HG02571 (cell line): ENCODE results near the gene ADARB2.
"Not testable (repeated sequence)": the region's sequence is repeated elsewhere in the genome, so short reads cannot be mapped to it uniquely, and the experiment has no call there.

Source experiments
- ATAC-seq: cut with Tn5 transposase; IDR thresholded peaks from one replicate; pipeline ENCODE4 v1.9.1; 2021; ENCODE audit warnings: mild to moderate bottlenecking, moderate library complexity; ENCODE audit not compliant: unreplicated experiment

Gene ADARB2

GRCh38 chr10:1552406-1552805 lies 184.9 kb downstream of the ADARB2 start:
- no peak for ATAC-seq

DNA sequence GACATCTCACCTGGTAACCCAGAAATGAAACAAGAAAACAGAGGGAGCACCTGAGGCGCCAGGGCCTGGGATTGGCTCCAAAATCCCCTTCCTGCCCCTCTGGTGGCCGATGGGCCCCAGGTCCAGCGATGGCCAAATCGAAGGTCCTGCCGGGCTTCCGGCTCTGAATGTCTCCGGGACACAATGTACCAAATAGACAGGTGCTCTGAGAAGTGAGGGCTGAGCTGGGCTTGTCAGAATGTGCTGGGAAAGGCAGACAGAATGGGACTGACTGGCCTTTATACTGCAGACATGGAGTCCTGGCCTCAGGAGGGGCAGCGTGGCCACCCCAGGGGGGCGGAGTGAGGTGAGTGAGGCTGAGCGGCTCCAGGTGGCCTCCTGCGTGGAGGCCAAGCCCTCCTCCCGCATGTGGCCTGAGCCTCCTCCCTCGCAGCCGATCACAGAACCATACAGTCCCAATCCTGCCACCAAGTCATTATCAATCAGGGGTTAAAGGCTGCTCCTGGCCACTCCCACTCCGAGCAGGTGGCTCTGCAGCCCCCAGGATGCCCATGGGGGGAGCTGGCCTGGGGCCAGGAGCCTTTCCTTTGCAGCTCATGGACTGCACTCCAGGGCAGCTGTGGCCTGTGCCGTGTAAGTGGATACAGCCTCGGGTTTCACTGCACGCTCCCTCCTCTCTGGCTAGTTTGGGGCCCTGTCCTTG lies 185.5 kb downstream of the ADARB2 start:
- no peak for ATAC-seq

GRCh38 chr10:1550616-1551015 lies 186.7 kb downstream of the ADARB2 start:
- ATAC-seq: no peak

DNA sequence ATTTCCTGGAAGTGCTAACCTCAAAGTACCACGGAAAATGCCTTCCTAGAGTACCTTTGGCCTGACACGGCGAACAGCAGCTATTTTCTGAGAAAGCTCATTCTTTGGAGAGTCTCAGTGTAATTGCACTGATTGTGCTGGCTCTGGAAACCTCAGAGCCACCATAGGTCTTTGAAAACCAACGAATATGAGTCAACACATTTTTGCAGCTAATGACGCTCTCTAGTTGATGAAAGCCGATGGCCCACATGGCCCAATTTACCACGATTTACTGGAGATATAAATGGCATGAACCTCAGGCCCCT lies 187.1 kb downstream of the ADARB2 start:
- ATAC-seq: no peak

- ATAC-seq: no peak
Observed at GRCh38 chr10:1549591-1550290, 187.6 kb downstream of the ADARB2 start.

- no peak for ATAC-seq
Observed at GRCh38 chr10:1548596-1548995, 188.7 kb downstream of the ADARB2 start.

- ATAC-seq: no peak
Observed at GRCh38 chr10:1548146-1548545, 189.2 kb downstream of the ADARB2 start.

DNA sequence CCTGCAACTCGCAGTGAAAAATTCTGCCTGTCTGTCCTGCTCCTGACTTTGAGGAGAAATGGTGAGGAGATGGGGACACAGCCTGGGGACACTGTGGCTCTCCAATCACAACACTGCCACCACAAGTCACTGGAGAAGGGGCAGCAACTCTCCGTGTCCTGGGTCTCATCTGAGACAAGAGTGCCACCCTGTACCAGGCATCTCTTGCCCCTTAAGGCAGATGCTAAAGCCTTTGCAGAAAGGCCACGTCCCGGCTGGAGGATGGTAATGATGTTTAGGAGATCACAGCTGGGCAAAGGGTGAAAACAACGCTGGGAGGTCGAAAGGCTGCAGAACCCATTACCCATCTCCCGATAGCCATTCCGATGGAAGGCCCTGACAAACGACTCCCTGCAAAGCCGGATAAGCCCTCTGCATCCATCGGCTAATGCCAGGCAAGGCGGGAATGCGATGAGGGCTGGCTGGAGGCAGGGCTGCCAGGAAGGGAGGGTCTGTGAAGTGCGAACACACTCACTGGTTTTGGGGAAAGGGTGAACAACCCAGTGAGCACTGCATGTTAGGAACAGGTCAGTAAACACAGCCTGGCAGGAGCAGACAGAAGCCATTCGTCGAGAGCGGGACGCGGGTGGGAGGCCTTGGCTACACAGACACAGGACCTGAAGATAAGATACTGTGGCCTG lies 190.8 kb downstream of the ADARB2 start:
- no peak for ATAC-seq

- ATAC-seq: no peak
Observed at GRCh38 chr10:1545524-1545923, 191.8 kb downstream of the ADARB2 start.

DNA sequence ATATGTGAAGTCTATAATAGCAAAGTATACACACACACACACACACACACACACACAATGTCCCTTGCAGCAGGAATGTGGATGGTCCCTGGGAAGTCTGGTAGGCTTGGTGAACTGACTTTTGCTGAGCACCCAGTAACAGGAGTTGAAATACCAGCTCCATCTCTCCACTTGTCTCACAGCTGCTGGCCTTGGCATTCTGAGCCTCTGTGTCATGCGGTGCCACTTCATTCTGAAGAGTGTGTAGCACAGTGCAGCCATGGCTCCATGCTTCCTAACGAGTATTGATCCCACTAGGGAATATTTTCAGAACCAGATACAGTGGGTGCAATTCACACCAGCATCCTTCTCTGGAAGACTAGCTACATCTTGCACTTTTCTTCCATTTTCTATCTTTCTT lies 192.4 kb downstream of the ADARB2 start:
- no peak for ATAC-seq

DNA sequence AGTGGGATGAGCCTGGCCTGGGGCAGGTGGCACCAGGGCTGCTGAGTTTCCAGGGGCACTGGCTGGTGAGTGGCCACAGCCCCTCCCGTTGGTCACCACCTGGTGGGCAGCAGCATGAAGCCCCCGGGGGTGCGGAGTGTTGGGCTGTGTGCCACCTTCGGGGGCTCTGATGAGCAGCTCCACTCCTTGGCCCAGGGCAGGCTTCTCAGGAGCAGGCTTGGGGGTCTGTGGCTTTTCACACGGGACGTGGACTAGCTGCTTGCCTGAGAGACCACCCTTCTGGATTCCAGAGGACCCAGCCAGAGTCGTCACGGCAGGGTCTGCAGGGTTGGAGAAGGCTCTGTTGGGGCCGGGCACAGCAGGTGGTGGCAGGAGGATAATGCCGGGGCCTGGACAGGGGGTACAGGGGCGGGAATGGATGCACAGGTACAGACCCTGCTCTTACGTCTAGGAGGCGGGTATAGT lies 193.1 kb downstream of the ADARB2 start:
- no peak for ATAC-seq

GRCh38 chr10:1543596-1543995 lies 193.7 kb downstream of the ADARB2 start:
- no peak for ATAC-seq

GRCh38 chr10:1542941-1543340 lies 194.4 kb downstream of the ADARB2 start:
- no peak for ATAC-seq

GRCh38 chr10:1540144-1540543 lies 197.2 kb downstream of the ADARB2 start:
- no peak for ATAC-seq

DNA sequence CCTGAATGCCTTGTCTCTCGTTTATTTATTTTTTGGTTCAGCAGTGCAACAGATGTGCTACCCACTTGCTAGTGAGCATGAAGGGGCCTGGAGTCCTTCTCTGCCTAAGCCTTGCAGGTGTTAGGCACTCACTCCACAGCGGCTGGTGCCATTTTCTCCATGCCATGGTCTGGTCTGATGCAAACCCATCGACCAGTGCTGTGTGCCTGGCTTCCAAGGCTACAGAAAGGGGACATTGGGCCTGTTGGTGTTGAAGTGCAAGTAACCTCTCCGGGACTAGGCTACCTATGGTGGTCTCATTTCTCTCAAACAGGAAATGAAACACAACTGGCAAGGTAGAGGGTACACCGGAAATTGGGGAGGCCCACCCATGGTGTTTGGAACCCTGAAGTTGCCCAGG lies 198.1 kb downstream of the ADARB2 start:
- ATAC-seq: no peak

- no peak for ATAC-seq
Observed at GRCh38 chr10:1538531-1539061, 198.7 kb downstream of the ADARB2 start.

DNA sequence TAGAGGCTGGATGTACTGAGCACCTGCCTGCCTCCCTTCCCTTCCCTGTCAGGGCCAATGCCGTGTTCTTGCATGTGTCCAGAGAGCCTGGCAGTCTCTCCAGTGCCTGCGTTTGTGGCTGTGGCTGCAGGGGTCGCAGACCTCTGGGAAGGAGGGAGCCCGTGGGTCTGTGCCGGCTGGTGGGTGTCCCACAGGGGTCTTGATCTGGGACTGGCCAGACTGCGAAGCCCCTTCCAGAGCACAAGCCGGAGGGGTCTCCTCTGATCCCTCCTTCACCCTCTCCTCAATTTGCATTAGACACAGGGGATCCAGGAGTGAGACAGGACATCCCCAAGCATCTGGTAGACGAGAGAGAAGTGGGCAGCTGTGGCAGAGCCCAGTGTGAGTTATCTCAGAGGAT lies 199.2 kb downstream of the ADARB2 start:
- no peak for ATAC-seq

GRCh38 chr10:1537449-1537848 lies 199.9 kb downstream of the ADARB2 start:
- not testable (repeated sequence) for ATAC-seq

DNA sequence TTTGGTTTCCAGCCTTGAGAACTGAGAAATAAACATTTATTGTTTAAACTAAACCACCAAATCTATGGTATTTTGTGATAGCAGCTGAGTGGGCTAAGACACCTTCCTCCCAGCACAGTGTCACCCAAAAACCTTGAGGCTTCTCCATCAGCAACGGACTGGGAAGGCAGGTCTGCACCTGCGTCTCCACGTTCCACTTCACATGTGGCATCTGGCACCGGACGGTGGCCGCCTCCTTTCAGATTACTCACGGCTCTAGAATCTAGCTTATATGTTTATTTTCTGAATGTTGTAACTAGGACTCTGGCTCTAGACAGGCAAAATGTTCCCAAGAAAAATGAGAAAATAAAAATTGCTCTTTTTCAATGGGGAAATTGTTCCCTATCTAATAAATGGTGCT lies 201.0 kb downstream of the ADARB2 start:
- ATAC-seq: no peak

GRCh38 chr10:1535301-1535965 lies 201.9 kb downstream of the ADARB2 start:
- ATAC-seq: no peak

- no peak for ATAC-seq
Observed at GRCh38 chr10:1534820-1535219, 202.5 kb downstream of the ADARB2 start.
